Stimulated activated CD8-positive, alpha-beta memory T cell treated with anti-CD3 and anti-CD28 coated beads, Interleukin-7, amount 100 ng/mL, for 4 hours (primary cell): ENCODE results near the gene GABRR2.
"Not testable (repeated sequence)": the region's sequence is repeated elsewhere in the genome, so short reads cannot be mapped to it uniquely, and the experiment has no call there.

ENCODE experiments used
- DNase-seq, 2 donors: peaks; one replicate each; pipeline ENCODE4 v3.0.0-alpha.2; 2020; ENCODE audit warnings: low read depth in 2 of 2

The GABRR2 gene

DNA sequence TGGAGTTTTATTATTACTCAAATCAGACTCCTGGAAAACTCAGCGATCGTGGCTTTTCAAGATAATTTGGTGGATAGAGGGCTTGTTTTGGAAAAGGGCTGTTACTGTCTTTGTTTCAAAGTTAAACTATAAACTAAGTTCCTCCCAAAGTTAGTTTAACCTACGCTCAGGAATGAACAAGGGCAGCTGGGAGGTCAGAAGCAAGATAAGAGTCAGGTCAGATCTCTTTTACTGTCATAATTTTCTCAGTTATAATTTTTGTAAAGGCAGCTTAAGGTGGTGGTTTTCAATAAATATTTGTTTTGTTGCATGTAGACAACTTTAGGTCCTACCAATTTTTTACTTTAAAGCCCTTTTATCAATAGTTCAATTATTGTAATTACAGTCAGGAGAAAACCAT is 9.2 kb upstream of the GABRR2 start:
- DNase-seq, result no peak

DNA sequence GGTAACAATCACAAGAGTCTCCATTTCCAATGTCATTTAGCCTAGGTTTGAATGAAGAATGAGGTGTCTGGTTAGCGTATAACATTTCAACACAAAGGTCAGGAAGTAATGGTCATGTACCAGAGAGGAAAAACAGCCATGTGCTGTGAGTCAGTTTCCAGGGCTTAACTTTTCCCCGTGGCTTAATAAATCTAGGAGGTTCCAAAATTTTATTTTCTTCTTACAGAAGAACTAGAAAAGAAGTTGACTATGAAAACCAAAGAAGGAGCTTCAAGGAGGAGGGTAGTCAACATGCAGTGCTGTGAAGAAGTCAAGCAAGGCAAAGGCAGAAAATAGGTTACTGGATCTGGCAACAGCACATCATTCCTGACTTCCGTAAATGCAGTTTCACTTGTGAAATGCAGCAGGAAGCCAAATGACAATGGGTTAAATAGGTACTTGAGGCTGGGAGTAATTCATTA is 8.4 kb upstream of the GABRR2 start:
- DNase-seq, result no peak

DNA sequence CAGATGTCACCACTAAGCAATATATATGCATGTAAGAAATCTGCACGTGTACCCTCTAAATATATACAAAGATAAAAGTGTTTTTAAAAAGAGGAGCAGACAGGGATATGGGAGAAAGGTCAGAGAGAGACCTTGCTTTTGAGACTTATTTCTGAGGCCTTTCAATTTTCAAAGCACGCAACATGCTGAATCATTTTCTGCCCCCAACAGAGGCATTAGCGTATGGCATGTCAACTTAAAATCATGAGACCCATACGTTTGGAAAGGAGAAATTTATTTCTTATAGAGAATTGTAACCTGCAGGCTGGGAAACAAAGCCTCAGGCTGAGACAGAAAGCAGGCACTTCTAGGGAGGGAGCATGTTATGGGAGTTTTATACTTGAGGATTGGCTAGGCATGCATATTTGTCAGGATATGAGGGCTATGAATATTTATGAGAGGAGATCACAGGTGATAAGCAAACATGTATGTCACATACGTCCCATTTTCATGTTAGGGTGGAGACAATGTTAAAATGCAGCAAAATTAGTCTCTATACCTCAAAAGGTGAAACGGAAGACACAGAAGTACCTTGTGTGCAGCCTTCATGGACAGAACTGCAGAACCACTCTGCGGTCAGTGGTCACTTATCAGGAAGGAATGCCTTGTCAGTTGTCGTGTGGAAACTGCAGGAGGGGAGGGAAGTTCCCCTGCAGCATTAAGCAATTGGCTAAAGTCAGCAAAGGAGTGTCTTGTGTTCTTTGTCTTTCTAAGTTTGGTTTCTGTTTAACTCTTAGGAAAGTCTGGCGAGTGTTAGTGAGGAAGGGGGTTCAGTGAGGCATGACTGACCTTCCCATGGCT is 6.3 kb upstream of the GABRR2 start:
- DNase-seq, result no peak

DNA sequence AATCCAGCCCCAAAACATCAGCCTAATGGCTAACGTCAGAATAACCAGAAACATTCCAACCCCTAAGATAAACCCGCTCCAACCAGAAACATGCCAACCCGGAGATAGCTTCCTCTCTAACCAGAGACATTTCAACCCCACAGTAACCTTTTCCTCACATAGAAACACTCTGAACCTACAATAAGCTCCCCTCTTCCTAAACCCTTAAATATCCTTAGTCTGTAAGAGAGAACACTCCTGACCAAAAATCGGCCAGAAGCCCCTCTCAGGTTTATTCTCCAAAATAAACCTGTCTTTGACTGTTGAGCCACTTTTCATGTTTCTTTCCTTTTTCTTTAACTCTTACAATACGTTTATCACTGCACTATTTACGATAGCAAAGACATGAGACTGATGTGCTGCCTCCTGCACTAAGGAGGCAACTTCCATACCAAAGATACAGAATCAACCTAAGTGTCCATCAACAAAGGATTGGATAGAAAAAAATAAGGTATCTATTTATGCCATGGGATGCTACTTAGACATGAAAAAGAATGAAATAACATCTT is 5.0 kb upstream of the GABRR2 start:
- DNase-seq, result no peak

DNA sequence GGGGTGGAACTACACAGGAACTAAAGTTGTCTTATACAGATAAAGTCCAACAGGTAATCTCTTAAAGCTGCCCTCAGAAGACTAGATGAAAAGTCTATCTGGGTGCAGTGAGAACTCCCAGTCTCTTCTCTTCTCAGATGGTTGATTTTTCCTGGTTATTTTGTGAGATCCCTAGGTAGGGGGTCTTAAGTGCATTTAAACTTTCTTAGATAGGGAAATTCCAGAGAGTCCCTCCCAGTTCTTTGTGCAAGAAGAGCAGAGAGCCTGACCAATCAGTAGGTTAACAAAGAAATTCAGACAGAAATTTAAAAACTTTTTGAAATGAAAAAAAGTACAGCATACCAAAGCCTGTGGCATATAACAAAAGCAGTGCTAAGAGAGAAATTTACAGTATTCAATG is 2.0 kb upstream of the GABRR2 start:
- no peak for DNase-seq

DNA sequence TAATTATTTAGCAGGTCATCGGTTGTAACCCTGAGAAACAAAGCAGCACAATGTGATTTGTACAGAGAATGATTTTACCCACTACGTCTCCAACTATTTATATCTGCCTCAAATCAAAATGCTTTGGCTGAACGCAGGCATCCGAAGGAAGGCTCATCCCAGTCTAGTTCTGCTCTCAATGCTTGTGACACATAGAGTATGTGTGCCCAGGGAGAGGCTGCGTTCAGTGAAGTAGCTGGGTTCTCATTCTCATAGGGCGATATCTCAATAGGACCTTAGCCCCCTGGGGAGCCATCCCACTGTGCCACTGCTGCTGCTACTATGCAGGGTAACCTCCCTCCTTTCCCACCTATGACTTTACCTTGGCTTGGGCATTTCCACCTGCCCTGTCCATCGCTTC is 407 bp downstream of the GABRR2 start:
- no peak for DNase-seq

DNA sequence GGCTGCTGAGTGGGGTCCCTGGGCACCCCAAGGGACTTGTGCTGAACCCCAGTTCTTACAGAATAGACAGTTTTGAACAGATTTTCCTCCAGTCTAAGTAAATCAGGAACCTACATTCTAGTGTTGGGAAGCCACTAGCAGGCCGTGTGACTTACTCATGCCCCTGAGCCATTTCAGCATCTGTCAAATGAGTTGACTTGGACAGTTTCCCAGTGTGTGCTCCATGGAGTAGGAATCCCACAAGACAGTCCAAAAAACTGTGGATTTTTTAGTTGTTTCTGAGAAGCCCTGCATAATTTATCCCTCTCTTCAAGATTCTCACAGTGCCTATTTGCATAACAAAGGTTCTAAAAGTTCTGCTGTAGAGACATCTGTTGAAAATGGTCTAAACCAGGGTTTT is 2.1 kb downstream of the GABRR2 start:
- DNase-seq, result no peak

DNA sequence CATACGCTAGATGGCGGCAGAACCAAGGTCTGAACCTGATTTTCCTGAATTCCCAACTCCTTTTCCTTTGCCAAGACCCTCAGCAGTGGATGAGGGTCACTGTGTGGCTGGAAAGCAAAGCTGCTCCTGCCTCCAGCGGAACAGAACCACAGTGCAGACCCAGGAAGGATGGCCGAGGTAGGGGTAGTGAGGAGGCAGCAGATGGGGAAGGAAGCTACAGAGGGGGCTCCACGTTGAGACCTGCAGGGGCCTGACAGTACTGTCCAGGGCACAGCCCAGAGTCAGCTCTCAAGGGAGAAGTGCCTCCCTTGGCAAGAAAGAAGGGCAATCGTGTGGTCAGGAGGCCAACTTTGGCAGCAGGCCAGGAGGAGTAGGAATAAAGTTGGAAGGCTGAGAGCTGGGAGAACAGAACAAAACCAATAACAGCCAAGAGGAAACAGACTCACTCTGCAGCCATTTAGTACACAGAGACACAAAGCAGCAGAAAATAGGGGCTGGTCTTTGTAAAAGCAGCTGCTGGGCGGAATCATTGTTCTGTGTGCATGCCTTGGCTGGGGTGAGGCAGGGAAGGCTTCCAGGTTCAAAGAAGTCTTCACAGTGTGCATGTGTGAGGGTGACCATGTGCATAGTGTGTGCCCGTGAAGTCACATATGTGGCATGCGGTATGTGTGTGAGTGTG is 3.1 kb downstream of the GABRR2 start:
- no peak for DNase-seq

DNA sequence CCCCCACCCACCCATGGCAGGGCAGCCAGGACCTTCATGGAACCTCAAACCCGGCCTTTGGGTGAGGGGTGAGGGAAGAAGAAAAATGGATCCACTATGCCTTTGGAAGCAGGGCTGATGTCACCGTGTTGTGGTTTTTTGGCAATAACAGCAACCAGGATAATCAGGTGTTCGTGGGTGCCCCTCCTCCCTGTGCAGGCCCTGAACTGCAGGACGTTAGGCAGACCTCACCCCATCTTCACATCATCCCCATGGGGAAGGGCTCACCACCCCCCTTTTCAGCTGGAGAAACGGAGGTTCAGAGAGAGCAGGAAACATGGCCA is 3.6 kb downstream of the GABRR2 start:
- DNase-seq, result no peak

DNA sequence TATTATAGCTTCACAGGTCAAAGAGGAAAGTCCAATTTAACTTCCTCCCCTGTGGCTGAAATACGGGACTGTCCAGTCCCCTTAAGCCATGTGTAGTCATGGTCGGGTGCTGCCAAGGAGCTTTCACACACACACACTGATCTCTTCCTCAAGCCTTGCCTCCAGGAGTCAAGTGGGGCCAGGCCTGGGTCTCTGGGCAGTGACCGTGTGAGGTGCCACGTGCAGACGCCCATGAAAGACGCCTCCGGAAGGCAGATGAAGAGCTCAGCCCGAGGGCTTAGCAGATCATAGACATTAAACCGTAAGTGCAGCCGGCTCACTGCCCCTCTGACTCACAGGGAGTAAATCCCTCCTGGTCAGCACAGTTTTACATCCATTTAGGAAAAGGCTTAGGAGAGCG is 4.2 kb downstream of the GABRR2 start:
- no peak for DNase-seq

DNA sequence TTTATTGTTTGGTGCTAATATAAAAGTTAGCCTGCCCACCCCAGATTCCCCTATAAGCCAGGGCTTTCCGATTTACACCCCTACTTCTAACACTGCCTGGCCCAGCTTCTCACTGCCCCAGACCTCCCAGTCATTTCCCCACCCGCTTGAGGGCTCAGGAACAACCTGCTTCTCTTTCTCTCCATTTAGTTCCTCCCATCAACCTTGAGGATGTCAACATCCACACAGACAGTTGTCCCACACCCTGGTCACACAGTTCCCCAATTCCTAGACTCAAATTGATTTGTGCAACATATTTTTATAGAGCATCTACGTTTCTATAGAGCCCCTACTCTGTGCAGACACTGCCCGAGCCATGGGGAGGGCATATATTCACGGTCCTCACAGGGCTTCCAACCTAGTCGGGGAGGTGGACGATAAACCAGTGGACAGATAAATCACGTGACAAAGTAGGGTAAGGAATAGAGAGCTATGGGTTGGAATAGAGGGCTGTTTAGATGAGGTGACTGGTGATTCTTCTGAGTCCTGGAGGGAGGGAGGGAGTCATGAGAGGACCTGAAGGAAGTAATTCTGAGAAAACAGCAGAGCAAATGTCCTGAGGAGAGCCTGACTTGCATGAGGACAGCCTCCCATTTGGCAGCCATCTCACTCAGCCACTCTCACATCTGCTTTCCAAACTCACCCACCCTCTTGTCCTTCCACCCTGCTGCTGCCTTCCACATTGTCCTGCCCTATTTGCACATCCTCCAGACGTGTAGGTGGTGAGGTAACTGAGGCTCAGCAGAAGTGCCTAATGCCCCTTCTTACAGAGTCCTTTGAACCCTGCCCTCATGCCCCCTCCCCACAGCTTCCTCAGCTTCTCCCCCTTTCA is 6.3 kb downstream of the GABRR2 start:
- no peak for DNase-seq

DNA sequence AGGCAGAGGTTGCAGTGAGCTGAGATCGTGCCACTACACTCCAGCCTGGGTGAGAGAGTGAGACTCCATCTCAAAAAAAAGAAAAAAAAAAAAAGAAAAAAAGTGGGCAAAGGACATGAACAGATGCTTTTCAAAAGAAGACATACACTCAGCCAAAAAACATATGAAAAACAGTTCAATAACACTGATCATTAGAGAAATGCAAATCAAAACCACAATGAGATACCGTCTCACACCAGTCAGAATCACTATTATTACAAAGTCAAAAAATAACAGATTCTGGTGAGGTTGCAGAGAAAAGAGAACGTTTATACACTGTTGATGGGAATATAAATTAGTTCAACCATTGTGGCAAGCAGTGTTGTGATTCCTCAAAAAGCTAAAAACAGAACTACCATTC is 10.6 kb downstream of the GABRR2 start:
- not testable (repeated sequence) for DNase-seq

DNA sequence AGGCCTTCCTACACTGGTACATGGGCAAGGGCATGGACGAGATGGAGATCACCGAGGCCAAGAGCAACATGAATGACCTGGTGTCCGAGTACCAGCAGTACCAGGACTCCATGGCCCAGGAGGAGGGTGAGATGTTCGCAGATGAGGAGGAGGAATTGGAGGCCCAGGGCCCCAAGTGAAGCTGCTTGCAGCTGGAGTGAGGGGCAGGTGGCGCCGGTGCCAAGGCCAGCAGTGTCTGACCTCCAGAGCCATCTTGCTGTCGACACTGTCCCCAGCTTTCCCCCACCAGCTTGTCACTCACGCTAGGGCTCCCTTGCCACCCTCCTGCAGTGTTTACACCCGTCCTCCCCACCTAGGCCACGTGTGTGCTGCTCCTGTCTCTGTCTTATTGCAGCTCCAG is 12.2 kb downstream of the GABRR2 start:
- DNase-seq, result no peak

DNA sequence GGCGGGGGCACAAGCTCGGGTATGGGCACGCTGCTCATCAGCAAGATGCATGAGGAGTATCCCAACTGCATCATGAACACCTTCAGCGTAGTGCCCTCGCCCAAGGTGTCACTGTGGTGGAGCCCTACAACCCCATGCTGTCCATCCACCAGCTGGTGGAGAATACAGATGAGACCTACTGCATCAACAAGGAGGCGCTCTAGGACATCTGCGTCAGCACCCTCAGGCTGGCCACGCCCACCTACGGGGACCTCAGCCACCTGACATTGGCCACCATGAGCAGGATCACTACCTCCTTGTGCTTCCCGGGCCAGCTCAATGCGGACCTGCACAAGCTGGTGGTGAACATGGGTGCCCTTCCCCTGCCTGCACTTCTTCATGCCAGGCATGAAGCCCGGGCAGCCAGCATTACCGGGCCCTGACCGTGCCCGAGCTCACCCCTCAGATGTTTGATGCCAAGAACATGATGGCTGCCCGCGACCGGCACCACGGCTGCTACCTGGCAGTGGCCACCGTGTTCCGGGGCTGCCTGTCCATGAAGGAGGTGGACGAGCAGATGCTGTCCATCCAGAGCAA is 12.8 kb downstream of the GABRR2 start:
- no peak for DNase-seq

DNA sequence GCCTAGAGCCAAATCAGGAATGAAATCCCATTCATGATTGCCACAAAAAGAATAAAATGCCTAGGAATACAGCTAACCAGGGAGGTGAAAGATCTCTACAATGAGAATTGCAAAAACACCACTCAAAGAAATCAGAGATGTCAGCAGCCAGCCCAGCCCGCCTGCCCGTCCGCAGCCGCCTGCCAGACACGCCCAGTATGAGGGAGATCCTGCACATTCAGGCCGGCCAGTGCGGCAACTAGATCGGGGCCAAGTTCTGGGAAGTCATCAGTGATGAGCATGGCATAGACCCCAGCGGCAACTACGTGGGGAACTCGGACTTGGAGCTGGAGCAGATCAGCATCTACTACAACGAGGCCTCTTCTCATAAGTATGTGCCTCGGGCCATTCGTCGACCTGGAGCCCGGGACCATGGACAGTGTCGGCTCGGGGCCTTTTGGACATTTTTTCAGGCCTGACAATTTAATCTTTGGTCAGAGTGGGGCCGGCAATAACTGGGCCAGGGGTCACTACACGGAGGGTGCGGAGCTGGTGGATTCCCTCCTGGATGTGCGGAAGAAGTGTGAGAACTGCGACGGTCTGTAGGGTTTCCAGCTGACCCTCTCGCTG is 13.4 kb downstream of the GABRR2 start:
- no peak for DNase-seq

DNA sequence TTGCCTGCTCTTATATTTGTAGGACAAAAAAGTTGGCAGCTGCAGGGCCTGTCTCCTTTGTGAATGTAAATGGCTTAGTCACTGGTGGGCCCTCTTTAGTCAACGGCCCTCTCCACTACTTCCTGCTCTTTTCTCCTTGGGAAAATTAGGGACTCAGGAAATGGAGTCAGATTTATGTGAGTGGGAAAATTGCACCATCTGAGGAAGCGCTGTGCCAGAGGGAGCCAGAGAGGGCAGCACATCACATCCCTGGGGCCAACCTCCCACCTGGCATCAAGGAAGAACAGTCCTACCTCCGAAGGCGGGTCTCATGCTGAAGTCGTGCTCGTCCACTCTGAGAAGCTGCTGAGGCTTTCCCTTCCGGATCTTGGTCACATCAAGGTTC is 15.6 kb downstream of the GABRR2 start:
- no peak for DNase-seq

DNA sequence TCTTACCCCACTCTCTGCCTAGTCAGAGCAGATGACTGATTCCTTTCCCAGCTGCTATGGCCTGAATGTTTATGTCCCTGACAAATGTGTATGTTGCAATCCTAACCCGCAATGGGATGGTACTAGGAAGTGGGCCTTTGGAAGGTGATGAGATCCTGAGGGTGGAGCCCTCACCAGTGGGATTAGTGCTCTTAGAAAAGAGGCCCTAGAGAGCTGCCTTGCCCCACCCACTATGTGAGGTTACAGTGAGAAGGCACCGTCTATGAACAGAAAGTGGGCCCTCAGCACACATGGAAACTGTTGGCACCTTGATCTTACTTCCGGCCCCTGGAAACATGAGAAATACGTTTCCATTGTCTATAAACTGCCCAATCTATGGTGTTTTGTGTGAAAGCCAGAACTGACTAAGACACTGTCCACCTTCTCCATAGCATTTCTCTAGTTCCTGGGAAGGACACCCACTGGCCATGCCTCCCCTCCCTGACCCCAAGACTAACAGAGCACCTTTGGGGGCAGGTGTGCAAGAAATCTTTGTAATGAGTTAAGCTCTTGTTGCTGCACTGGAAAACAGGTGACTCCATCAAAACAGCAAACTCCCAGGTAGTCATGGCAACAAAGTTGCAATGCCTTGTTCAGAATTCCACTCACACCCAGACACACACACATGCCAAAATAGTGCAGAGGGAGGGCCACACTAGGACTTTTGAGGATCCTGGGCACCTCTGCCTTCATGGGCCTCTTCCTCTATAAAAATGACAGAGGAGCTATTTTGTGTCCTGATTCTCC is 16.2 kb downstream of the GABRR2 start:
- peak in 1 of 2 donors; percentile 17 for DNase-seq

DNA sequence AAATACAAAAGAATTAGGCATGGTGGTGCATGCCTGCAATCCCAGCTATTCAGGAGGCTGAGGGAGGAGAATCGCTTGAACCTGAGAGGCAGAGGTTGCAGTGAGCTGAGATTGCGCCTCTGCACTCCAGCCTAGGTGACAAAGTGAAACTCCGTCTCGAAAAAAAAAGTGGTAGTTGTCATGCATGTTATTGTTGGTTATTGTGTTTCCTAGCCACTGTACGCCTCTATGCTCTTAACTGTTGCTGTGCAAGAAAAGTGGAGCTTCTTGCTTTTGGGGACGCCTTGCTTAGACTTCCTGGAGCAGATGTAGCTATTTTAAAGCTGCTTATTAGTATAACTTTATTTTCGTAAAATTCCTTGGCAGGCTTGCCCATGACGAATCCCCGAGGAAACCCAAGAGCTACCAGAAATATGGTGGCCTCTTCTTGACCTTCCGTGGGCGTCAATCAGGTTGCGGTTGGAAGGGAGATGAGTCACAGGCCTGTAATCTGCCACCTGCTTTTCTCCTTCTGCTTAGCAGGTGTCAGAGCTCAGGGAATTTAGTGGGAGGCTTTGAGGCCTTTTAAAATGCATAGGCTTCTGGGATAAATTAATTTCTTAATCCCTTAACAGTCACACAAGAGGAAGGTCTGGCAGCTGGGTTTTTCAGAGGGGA is 17.3 kb downstream of the GABRR2 start:
- peak; percentile 29 to 48 for DNase-seq

DNA sequence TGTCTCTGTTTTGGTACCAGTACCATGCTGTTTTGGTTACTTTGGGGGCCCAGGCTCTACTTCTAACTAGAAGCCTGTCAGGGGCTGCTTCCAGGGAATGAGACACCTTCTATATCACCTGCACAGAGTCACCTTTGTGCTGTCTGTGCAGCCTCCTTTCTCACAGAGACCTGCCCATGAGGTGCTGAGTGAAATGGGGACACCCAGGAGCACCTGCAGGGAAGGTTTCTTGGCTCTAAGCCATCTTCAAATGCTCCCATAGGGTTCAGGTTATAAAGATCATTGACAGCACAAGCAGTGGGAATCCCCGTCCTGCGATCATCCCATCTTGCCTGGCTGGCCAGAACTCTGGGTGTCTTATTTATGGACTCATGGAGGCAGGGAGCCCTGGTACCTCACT is 19.1 kb downstream of the GABRR2 start:
- DNase-seq, result no peak

DNA sequence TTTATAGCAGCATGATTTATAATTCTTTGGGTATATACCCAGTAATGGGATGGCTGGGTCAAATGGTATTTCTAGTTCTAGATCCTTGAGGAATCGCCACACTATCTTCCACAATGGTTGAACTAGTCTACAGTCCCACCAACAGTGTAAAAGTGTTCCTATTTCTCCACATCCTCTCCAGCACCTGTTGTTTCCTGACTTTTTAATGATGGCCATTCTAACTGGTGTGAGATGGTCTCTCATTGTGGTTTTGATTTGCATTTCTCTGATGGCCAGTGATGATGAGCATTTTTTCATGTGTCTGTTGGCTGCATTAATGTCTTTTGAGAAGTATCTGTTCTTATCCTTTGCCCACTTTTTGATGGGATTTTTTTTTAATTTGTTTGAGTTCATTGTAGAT is 20.0 kb downstream of the GABRR2 start:
- not testable (repeated sequence) for DNase-seq
